ENCODE results near the gene SENP7. TPM values are rescaled to one million over a fixed set of nuclear protein-coding genes. Genes with fewer than 3 reads are reported as not detected.

Gene SENP7
- total and polyA plus RNA-seq, 2 experiments from 2014 or later, result 5.0 to 9.0 TPM

DNA sequence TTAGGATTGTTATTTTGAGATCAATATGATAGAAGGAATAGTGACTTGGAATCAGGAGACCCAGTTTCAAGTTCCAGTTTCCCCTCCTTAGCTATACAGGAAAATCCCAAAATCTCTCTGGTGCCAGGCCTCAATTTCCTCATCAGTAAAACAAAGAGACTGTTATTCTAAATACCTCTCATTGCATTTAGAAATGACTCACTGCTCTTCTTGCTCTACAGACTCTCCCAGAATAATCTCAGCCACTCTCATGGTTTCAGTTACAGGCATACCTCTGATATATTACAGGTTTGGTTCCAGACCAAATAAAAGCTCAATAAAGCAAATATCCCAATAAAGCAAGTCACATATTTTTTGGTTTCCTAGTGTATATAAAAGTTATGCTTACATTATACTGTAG is 221.0 kb downstream of the SENP7 start (continued):
- TF ChIP-seq, protein P1, sequence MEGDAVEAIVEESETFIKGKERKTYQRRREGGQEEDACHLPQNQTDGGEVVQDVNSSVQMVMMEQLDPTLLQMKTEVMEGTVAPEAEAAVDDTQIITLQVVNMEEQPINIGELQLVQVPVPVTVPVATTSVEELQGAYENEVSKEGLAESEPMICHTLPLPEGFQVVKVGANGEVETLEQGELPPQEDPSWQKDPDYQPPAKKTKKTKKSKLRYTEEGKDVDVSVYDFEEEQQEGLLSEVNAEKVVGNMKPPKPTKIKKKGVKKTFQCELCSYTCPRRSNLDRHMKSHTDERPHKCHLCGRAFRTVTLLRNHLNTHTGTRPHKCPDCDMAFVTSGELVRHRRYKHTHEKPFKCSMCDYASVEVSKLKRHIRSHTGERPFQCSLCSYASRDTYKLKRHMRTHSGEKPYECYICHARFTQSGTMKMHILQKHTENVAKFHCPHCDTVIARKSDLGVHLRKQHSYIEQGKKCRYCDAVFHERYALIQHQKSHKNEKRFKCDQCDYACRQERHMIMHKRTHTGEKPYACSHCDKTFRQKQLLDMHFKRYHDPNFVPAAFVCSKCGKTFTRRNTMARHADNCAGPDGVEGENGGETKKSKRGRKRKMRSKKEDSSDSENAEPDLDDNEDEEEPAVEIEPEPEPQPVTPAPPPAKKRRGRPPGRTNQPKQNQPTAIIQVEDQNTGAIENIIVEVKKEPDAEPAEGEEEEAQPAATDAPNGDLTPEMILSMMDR (conservative IDR thresholded peaks at IDR 0.05; ENCODE audit: low read depth in 2 of 2), result no peak
- TF ChIP-seq, protein P2, sequence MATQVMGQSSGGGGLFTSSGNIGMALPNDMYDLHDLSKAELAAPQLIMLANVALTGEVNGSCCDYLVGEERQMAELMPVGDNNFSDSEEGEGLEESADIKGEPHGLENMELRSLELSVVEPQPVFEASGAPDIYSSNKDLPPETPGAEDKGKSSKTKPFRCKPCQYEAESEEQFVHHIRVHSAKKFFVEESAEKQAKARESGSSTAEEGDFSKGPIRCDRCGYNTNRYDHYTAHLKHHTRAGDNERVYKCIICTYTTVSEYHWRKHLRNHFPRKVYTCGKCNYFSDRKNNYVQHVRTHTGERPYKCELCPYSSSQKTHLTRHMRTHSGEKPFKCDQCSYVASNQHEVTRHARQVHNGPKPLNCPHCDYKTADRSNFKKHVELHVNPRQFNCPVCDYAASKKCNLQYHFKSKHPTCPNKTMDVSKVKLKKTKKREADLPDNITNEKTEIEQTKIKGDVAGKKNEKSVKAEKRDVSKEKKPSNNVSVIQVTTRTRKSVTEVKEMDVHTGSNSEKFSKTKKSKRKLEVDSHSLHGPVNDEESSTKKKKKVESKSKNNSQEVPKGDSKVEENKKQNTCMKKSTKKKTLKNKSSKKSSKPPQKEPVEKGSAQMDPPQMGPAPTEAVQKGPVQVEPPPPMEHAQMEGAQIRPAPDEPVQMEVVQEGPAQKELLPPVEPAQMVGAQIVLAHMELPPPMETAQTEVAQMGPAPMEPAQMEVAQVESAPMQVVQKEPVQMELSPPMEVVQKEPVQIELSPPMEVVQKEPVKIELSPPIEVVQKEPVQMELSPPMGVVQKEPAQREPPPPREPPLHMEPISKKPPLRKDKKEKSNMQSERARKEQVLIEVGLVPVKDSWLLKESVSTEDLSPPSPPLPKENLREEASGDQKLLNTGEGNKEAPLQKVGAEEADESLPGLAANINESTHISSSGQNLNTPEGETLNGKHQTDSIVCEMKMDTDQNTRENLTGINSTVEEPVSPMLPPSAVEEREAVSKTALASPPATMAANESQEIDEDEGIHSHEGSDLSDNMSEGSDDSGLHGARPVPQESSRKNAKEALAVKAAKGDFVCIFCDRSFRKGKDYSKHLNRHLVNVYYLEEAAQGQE (IDR thresholded peaks at IDR 0.05; ENCODE audit: unreplicated experiment), result no peak
- TF ChIP-seq JUNB (IDR thresholded peaks at IDR 0.05; ENCODE audit: unreplicated experiment) (no peak), STAT1 (IDR thresholded peaks at IDR 0.05; ENCODE audit: unreplicated experiment) (no peak), POLR2AphosphoS5 (IDR thresholded peaks at IDR 0.05; ENCODE audit: low read depth) (no peak), EZH2 (IDR thresholded peaks at IDR 0.05; ENCODE audit: low read depth, unreplicated experiment) (no peak), CREB1 (CRISPR knock-in tag; IDR thresholded peaks at IDR 0.05; ENCODE audit: low read depth) (no peak), ZNF114 (CRISPR knock-in tag; IDR thresholded peaks at IDR 0.05) (no peak)

GRCh38 chr3:101288294-101288693 is 224.7 kb downstream of the SENP7 start:
- Histone ChIP-seq H3K4me3 (no peak overlapping the region), H3F3A (replicated peaks; ENCODE audit: low read depth) (no peaks in the 10 kb centered on the region)
- H3K4me1 Mint-ChIP-seq, result no peaks in the 10 kb centered on the region
- TF ChIP-seq POLR2AphosphoS5 (IDR thresholded peaks at IDR 0.05; ENCODE audit: low read depth) (no peak), JUNB (IDR thresholded peaks at IDR 0.05; ENCODE audit: unreplicated experiment) (no peak), EZH2phosphoT487 (IDR thresholded peaks at IDR 0.05; ENCODE audit: unreplicated experiment) (no peak), CREB1 (CRISPR knock-in tag; IDR thresholded peaks at IDR 0.05; ENCODE audit: low read depth) (no peak)
- TF ChIP-seq, protein P3, sequence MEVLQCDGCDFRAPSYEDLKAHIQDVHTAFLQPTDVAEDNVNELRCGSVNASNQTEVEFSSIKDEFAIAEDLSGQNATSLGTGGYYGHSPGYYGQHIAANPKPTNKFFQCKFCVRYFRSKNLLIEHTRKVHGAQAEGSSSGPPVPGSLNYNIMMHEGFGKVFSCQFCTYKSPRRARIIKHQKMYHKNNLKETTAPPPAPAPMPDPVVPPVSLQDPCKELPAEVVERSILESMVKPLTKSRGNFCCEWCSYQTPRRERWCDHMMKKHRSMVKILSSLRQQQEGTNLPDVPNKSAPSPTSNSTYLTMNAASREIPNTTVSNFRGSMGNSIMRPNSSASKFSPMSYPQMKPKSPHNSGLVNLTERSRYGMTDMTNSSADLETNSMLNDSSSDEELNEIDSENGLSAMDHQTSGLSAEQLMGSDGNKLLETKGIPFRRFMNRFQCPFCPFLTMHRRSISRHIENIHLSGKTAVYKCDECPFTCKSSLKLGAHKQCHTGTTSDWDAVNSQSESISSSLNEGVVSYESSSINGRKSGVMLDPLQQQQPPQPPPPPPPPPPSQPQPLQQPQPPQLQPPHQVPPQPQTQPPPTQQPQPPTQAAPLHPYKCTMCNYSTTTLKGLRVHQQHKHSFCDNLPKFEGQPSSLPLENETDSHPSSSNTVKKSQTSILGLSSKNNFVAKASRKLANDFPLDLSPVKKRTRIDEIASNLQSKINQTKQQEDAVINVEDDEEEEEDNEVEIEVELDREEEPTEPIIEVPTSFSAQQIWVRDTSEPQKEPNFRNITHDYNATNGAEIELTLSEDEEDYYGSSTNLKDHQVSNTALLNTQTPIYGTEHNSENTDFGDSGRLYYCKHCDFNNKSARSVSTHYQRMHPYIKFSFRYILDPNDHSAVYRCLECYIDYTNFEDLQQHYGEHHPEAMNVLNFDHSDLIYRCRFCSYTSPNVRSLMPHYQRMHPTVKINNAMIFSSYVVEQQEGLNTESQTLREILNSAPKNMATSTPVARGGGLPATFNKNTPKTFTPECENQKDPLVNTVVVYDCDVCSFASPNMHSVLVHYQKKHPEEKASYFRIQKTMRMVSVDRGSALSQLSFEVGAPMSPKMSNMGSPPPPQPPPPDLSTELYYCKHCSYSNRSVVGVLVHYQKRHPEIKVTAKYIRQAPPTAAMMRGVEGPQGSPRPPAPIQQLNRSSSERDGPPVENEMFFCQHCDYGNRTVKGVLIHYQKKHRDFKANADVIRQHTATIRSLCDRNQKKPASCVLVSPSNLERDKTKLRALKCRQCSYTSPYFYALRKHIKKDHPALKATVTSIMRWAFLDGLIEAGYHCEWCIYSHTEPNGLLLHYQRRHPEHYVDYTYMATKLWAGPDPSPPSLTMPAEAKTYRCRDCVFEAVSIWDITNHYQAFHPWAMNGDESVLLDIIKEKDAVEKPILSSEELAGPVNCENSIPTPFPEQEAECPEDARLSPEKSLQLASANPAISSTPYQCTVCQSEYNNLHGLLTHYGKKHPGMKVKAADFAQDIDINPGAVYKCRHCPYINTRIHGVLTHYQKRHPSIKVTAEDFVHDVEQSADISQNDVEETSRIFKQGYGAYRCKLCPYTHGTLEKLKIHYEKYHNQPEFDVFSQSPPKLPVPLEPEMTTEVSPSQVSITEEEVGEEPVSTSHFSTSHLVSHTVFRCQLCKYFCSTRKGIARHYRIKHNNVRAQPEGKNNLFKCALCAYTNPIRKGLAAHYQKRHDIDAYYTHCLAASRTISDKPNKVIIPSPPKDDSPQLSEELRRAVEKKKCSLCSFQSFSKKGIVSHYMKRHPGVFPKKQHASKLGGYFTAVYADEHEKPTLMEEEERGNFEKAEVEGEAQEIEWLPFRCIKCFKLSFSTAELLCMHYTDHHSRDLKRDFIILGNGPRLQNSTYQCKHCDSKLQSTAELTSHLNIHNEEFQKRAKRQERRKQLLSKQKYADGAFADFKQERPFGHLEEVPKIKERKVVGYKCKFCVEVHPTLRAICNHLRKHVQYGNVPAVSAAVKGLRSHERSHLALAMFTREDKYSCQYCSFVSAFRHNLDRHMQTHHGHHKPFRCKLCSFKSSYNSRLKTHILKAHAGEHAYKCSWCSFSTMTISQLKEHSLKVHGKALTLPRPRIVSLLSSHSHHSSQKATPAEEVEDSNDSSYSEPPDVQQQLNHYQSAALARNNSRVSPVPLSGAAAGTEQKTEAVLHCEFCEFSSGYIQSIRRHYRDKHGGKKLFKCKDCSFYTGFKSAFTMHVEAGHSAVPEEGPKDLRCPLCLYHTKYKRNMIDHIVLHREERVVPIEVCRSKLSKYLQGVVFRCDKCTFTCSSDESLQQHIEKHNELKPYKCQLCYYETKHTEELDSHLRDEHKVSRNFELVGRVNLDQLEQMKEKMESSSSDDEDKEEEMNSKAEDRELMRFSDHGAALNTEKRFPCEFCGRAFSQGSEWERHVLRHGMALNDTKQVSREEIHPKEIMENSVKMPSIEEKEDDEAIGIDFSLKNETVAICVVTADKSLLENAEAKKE (CRISPR knock-in tag; IDR thresholded peaks at IDR 0.05), result no peak
- TF ChIP-seq, protein P1 (conservative IDR thresholded peaks at IDR 0.05; ENCODE audit: low read depth in 2 of 2), result no peak

More at GRCh38 chr3:101288294-101288693, 224.7 kb downstream of the SENP7 start:
- no peaks in the 10 kb centered on the region for H3K36me3 ChIP-seq (ENCODE audit: insufficient read depth)
- H3K4me3 Mint-ChIP-seq, result no peak overlapping the region
- no peaks in the 10 kb centered on the region for H3K27me3 ChIP-seq (ENCODE audit: insufficient read depth)
- H3K4me2 ChIP-seq, result no peak overlapping the region
- no peaks in the 10 kb centered on the region for H3K79me2 ChIP-seq (replicated peaks; ENCODE audit: insufficient read depth)
- no peaks in the 10 kb centered on the region for H3K27me3 Mint-ChIP-seq (ENCODE audit: insufficient read depth, low read depth, poor library complexity)
- H3K27ac ChIP-seq (ENCODE audit: low read depth), result no peak overlapping the region
- no peak overlapping the region for H3K27ac Mint-ChIP-seq
- no peak for ATAC-seq
- H2AFZ ChIP-seq, result no peak overlapping the region
- no peaks in the 10 kb centered on the region for H3K9me2 ChIP-seq (ENCODE audit: insufficient read depth)
- no peaks in the 10 kb centered on the region for H3K9me3 Mint-ChIP-seq
- H4K20me1 ChIP-seq (replicated peaks; ENCODE audit: insufficient read depth), result no peaks in the 10 kb centered on the region; the same call in 1 of the 2 replicates
- no peak for DNase-seq (ENCODE audit: low spot score)
- no peaks in the 10 kb centered on the region for H3K36me3 Mint-ChIP-seq (ENCODE audit: low read depth)
- H3K4me1 ChIP-seq (ENCODE audit: insufficient read depth), result no peaks in the 10 kb centered on the region
